OCI-LY7 (cell line): ENCODE results near the gene CPEB4.

Experiments
- CTCF ChIP-seq: fragments of 200-600 bp; sonication (generic); conservative IDR thresholded peaks from 2 replicates; pipeline ENCODE4 v1.5.1; 2014; ENCODE audit warnings: mild to moderate bottlenecking, antibody characterized with exemption, low read length, moderate library complexity, mixed read lengths
- EZH2phosphoT487 ChIP-seq: fragments of 200-600 bp; sonication (generic); IDR thresholded peaks from 2 replicates; pipeline ENCODE4 v1.6.1; 2018; ENCODE audit warnings: low read depth, borderline replicate concordance, mild to moderate bottlenecking, mixed run types, antibody characterized with exemption, low read length, moderate library complexity, mixed read lengths

DNA sequence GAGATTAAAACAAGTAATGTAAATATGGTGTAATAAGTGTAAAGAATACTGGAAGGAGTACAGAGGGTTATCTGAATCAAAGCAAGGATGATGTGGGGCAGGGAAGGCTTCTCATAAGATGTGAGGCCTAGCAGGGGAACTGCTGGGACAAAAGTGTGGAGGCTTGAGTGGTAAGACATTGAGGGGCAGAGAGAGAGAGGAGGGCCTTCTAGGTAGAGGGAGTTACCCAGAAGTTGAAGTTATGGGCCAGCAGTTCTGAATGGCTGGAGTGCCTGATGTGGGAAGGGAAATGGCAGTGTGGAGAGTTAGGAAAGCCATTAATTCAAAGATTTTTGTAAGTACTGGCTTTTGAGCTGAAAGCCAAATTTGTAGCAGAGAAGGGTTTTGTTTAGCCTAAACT is 36.8 kb downstream of the CPEB4 start:
- TF ChIP-seq EZH2phosphoT487 (no peak), CTCF (no peak)
